SH-SY5Y (cell line): ENCODE results near the gene BCLAF1.

Source experiments
- GATA2 ChIP-seq: IDR thresholded peaks from 2 replicates; pipeline ENCODE4 v1.6.1; 2011; ENCODE audit warnings: mild to moderate bottlenecking, low read depth, low read length
- GATA3 ChIP-seq: IDR thresholded peaks from 2 replicates; pipeline ENCODE4 v1.6.1; 2011; ENCODE audit warnings: low read depth, mild to moderate bottlenecking, low read length, moderate library complexity

- TF ChIP-seq GATA3 (no peak), GATA2 (no peak)
Observed at GRCh38 chr6:136284909-136285308, 4.7 kb downstream of the BCLAF1 start.
